ENCODE measurements around the gene GREB1L.
A peak's percentile ranks its signal among the peaks of the same experiment; 100 is the strongest.
"Not testable (repeated sequence)": the region's sequence is repeated elsewhere in the genome, so short reads cannot be mapped to it uniquely, and the experiment has no call there.

The GREB1L gene

GRCh38 chr18:21262244-21262643, 20.2 kb downstream of the GREB1L start:
- intact Hi-C loops (cut with DNase I), result loop anchor here (5.0 to 10.0 kb wide), 3 partner anchors 63 to 103 kb away; no protein-coding TSS in a partner anchor
- no peak for DNase-seq

- DNase-seq, result peak in 6 of 10 donors; percentile 17 to 79 (median 40)
- intact Hi-C loops (cut with DNase I), result loop anchor here (5.0 to 10.0 kb wide), 3 partner anchors 62 to 102 kb away; no protein-coding TSS in a partner anchor
Observed at GRCh38 chr18:21262979-21263378, 20.9 kb downstream of the GREB1L start.

- intact Hi-C loops (cut with DNase I), result loop anchor here (1.0 to 10.0 kb wide), 4 partner anchors 21 to 100 kb away; no protein-coding TSS in a partner anchor
- no peak for DNase-seq
Observed at GRCh38 chr18:21264651-21265050, 22.6 kb downstream of the GREB1L start.

- intact Hi-C loops (cut with DNase I), result loop anchor here (10.0 kb wide), 2 partner anchors 59 to 99 kb away; no protein-coding TSS in a partner anchor
- DNase-seq, result no peak
Observed at GRCh38 chr18:21265971-21266673, 24.1 kb downstream of the GREB1L start.

GRCh38 chr18:21267400-21267799, 25.4 kb downstream of the GREB1L start:
- DNase-seq, result no peak
- intact Hi-C loops (cut with DNase I), result loop anchor here (10.0 kb wide), 2 partner anchors 57 to 97 kb away; no protein-coding TSS in a partner anchor

- DNase-seq, result no peak
- intact Hi-C loops (cut with DNase I), result loop anchor here (10.0 kb wide), 2 partner anchors 55 to 95 kb away; no protein-coding TSS in a partner anchor
Observed at GRCh38 chr18:21269349-21269748, 27.3 kb downstream of the GREB1L start.

- intact Hi-C loops (cut with DNase I), result no loop called here
- DNase-seq, result no peak
Observed at GRCh38 chr18:21270453-21270852, 28.4 kb downstream of the GREB1L start.

GRCh38 chr18:21272016-21272579, 30.1 kb downstream of the GREB1L start:
- no peak for DNase-seq
- intact Hi-C loops (cut with DNase I), result no loop called here

- intact Hi-C loops (cut with DNase I), result no loop called here
Observed at GRCh38 chr18:21273568-21273967, 31.5 kb downstream of the GREB1L start.

GRCh38 chr18:21275645-21276044, 33.6 kb downstream of the GREB1L start:
- intact Hi-C loops (cut with DNase I), result no loop called here
- DNase-seq, result no peak

More at GRCh38 chr18:21273568-21273967, 31.5 kb downstream of the GREB1L start:
- DNase-seq, result no peak

GRCh38 chr18:21277578-21277977, 35.5 kb downstream of the GREB1L start:
- intact Hi-C loops (cut with DNase I), result no loop called here
- no peak for DNase-seq

- intact Hi-C loops (cut with DNase I); DNase-seq: not testable (repeated sequence)
Observed at GRCh38 chr18:21278218-21278617, 36.2 kb downstream of the GREB1L start.

GRCh38 chr18:21281603-21282002, 39.6 kb downstream of the GREB1L start:
- no peak for DNase-seq
- intact Hi-C loops (cut with DNase I), result no loop called here

GRCh38 chr18:21284540-21284939, 42.5 kb downstream of the GREB1L start:
- DNase-seq, result no peak
- intact Hi-C loops (cut with DNase I), result no loop called here

- no peak for DNase-seq
- intact Hi-C loops (cut with DNase I), result no loop called here
Observed at GRCh38 chr18:21289827-21290226, 47.8 kb downstream of the GREB1L start.

- intact Hi-C loops (cut with DNase I), result no loop called here
- DNase-seq, result no peak
Observed at GRCh38 chr18:21291106-21291505, 49.1 kb downstream of the GREB1L start.

- DNase-seq, result no peak
- intact Hi-C loops (cut with DNase I), result no loop called here
Observed at GRCh38 chr18:21293479-21293878, 51.4 kb downstream of the GREB1L start.

- no peak for DNase-seq
- intact Hi-C loops (cut with DNase I), result no loop called here
Observed at GRCh38 chr18:21295101-21295500, 53.1 kb downstream of the GREB1L start.

- intact Hi-C loops (cut with DNase I), result no loop called here
- no peak for DNase-seq
Observed at GRCh38 chr18:21296045-21296444, 54.0 kb downstream of the GREB1L start.

- no peak for DNase-seq
- intact Hi-C loops (cut with DNase I), result no loop called here
Observed at GRCh38 chr18:21298351-21298750, 56.3 kb downstream of the GREB1L start.

- intact Hi-C loops (cut with DNase I), result no loop called here
- DNase-seq, result no peak
Observed at GRCh38 chr18:21300035-21300907, 58.2 kb downstream of the GREB1L start.
